ENCODE results near the gene TBC1D10A.

- TF ChIP-seq, protein P1, sequence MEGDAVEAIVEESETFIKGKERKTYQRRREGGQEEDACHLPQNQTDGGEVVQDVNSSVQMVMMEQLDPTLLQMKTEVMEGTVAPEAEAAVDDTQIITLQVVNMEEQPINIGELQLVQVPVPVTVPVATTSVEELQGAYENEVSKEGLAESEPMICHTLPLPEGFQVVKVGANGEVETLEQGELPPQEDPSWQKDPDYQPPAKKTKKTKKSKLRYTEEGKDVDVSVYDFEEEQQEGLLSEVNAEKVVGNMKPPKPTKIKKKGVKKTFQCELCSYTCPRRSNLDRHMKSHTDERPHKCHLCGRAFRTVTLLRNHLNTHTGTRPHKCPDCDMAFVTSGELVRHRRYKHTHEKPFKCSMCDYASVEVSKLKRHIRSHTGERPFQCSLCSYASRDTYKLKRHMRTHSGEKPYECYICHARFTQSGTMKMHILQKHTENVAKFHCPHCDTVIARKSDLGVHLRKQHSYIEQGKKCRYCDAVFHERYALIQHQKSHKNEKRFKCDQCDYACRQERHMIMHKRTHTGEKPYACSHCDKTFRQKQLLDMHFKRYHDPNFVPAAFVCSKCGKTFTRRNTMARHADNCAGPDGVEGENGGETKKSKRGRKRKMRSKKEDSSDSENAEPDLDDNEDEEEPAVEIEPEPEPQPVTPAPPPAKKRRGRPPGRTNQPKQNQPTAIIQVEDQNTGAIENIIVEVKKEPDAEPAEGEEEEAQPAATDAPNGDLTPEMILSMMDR (IDR thresholded peaks at IDR 0.05; ENCODE audit: insufficient read depth, low read length), result no peak
- TF ChIP-seq GABPA (IDR thresholded peaks at IDR 0.05; ENCODE audit: low read depth) (no peak), POLR2AphosphoS5 (IDR thresholded peaks at IDR 0.05; ENCODE audit: low read depth) (no peak)
Observed at GRCh38 chr22:30283342-30283741, 43.4 kb downstream of the TBC1D10A start.
